ENCODE measurements around the gene KNCN. TPM values are rescaled to one million over a fixed set of nuclear protein-coding genes. Genes with fewer than 3 reads are reported as not detected.

KNCN gene
- total and polyA plus RNA-seq, 2 donors (not counting 1 experiment from before 2014, with no cell fraction given), result not detected

DNA sequence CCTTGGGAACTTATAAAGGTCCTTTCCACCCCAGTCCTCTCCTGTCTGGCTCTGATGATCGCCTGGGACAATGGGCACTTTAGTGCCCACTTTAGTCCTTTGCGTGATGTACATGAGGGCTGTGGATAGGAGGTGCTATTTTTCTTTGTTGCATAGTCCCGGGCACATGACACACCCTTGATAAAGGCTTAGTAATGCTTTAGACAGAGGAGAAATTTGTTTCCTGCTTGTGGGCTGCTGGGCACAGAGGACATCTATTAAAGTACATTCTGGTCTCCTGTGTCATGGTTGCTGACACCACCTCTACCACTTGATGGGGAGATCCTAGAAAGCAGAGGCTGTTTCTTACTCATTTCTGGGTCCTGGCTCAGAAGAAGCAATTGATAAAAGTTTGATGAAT is 5.4 kb upstream of the KNCN start:
- DNase-seq, result no peak
- Histone ChIP-seq H3K4me3 (ENCODE audit: control extremely low read depth in 1 of 5, extremely low read depth in 1 of 5, insufficient read depth in 1 of 5, low read depth in 2 of 5, low read length in 4 of 5) (no peak overlapping the region), H4K20me1 (ENCODE audit: control insufficient read depth, insufficient read depth, low read length, poor library complexity, severe bottlenecking) (no peaks in the 10 kb centered on the region), H3K27me3 (replicated peaks in 1 of 4; ENCODE audit: control extremely low read depth in 1 of 4, control insufficient read depth in 3 of 4, insufficient read depth in 4 of 4, low read length in 3 of 4) (peaks cover 0 to under 1% (median 0%) of the 10 kb centered on the region in 4 experiments), H3K4me1 (ENCODE audit: control insufficient read depth in 2 of 2, insufficient read depth in 2 of 2, low read length in 2 of 2) (no peaks in the 10 kb centered on the region), H3K79me2 (ENCODE audit: control insufficient read depth, insufficient read depth, low read length) (no peaks in the 10 kb centered on the region), H3K27ac (ENCODE audit: low read length in 2 of 2) (no peak overlapping the region), H3K9me3 (ENCODE audit: control extremely low read depth in 1 of 3, control insufficient read depth in 2 of 3, insufficient read depth in 1 of 3, low read length in 2 of 3) (no peaks in the 10 kb centered on the region), H3K4me2 (replicated peaks; ENCODE audit: low read depth, low read length, poor library complexity, severe bottlenecking) (no peak overlapping the region), H2AFZ (ENCODE audit: insufficient read depth, low read depth, low read length, poor library complexity, severe bottlenecking) (no peak overlapping the region), H3K9ac (ENCODE audit: low read length) (no peak overlapping the region), H3K36me3 (replicated peaks in 1 of 2; ENCODE audit: control extremely low read depth in 1 of 2, control insufficient read depth in 1 of 2, extremely low read depth in 1 of 2, insufficient read depth in 2 of 2, low read length in 1 of 2) (peaks cover 0 to 16% of the 10 kb centered on the region in 2 experiments)
- WGBS (ENCODE audit: insufficient coverage), result 33% methylated on average over 1 of the region's 3 CpGs
- no peak for TF ChIP-seq EZH2 (IDR thresholded peaks at IDR 0.05; ENCODE audit: borderline replicate concordance, insufficient read depth, low read depth, low read length, poor library complexity, severe bottlenecking)
- TF ChIP-seq, protein P1, sequence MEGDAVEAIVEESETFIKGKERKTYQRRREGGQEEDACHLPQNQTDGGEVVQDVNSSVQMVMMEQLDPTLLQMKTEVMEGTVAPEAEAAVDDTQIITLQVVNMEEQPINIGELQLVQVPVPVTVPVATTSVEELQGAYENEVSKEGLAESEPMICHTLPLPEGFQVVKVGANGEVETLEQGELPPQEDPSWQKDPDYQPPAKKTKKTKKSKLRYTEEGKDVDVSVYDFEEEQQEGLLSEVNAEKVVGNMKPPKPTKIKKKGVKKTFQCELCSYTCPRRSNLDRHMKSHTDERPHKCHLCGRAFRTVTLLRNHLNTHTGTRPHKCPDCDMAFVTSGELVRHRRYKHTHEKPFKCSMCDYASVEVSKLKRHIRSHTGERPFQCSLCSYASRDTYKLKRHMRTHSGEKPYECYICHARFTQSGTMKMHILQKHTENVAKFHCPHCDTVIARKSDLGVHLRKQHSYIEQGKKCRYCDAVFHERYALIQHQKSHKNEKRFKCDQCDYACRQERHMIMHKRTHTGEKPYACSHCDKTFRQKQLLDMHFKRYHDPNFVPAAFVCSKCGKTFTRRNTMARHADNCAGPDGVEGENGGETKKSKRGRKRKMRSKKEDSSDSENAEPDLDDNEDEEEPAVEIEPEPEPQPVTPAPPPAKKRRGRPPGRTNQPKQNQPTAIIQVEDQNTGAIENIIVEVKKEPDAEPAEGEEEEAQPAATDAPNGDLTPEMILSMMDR (IDR thresholded peaks at IDR 0.05), result no peak
- Mint-ChIP-seq H3K4me1 (no peaks in the 10 kb centered on the region), H3K4me3 (no peak overlapping the region), H3K27me3 (peaks cover 6% of the 10 kb centered on the region), H3K27ac (no peak overlapping the region), H3K9me3 (ENCODE audit: insufficient read depth) (no peaks in the 10 kb centered on the region)
- ATAC-seq (ENCODE audit: low read depth), result no peak
- ChIA-PET POLR2A (no interaction called here), CTCF (no interaction called here)
- intact Hi-C loops (cut with micrococcal nuclease), result no loop called here

DNA sequence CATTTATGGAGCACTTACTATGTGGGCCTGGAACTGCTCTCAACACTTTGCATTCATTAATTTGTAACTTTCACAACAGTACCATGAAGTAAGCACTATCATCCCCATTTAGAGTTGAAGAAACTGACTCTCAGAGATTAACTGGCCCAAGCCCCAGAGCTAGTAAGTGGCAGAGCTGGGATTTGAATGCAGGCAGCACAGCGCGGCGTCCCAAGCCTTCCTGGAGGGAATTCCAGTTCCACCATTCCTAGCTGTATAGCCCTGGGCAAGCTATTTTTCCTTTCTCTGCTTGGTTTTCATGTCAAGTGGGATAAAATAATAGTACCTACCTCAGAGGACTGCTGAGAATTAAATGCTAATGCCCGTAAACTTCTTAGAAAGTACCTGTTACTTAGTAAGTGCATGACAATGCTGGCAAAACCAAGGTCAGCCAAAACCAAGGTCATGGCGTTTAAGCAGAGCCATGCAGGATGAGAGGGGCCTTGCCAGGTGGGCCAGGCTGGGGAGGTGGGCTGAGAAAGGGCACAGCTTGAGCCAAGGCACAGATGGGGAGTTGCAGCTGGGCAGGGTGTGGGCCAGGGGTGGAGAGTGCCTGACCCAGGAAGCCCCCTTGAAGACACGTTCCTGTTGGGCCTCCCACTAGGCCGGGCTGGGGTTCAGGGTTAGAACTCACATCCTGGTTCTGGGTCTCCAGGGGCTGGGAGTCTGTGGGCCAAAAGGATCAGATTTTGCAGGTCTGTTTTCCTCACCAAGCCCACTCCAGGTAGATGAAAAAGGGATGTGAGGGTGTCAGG is 4.6 kb upstream of the KNCN start:
- POLR2A ChIA-PET, result no interaction called here
- intact Hi-C loops (cut with micrococcal nuclease), result no loop called here
- Histone ChIP-seq H2AFZ (ENCODE audit: insufficient read depth, low read depth, low read length, poor library complexity, severe bottlenecking) (no peak overlapping the region), H3K9ac (ENCODE audit: low read length) (no peak overlapping the region), H3K4me3 (ENCODE audit: control extremely low read depth in 1 of 5, extremely low read depth in 1 of 5, insufficient read depth in 1 of 5, low read depth in 2 of 5, low read length in 4 of 5) (no peak overlapping the region), H3K27me3 (replicated peaks in 1 of 4; ENCODE audit: control extremely low read depth in 1 of 4, control insufficient read depth in 3 of 4, insufficient read depth in 4 of 4, low read length in 3 of 4) (peaks cover 0 to 5% (median 0%) of the 10 kb centered on the region in 4 experiments), H3K79me2 (ENCODE audit: control insufficient read depth, insufficient read depth, low read length) (no peaks in the 10 kb centered on the region), H3K9me3 (ENCODE audit: control extremely low read depth in 1 of 3, control insufficient read depth in 2 of 3, insufficient read depth in 1 of 3, low read length in 2 of 3) (no peaks in the 10 kb centered on the region), H3K4me1 (ENCODE audit: control insufficient read depth in 2 of 2, insufficient read depth in 2 of 2, low read length in 2 of 2) (no peaks in the 10 kb centered on the region), H3K4me2 (replicated peaks; ENCODE audit: low read depth, low read length, poor library complexity, severe bottlenecking) (no peak overlapping the region), H3K36me3 (replicated peaks in 1 of 2; ENCODE audit: control extremely low read depth in 1 of 2, control insufficient read depth in 1 of 2, extremely low read depth in 1 of 2, insufficient read depth in 2 of 2, low read length in 1 of 2) (peaks cover 0 to 8% of the 10 kb centered on the region in 2 experiments), H4K20me1 (ENCODE audit: control insufficient read depth, insufficient read depth, low read length, poor library complexity, severe bottlenecking) (no peaks in the 10 kb centered on the region), H3K27ac (ENCODE audit: low read length in 2 of 2) (no peak overlapping the region)
- H3K4me1 Mint-ChIP-seq, result no peaks in the 10 kb centered on the region
- WGBS (ENCODE audit: insufficient coverage), result 94% methylated on average over 4 of the region's 7 CpGs
- no peak overlapping the region for H3K4me3 Mint-ChIP-seq
- peaks cover 6% of the 10 kb centered on the region for H3K27me3 Mint-ChIP-seq
- ATAC-seq (ENCODE audit: low read depth), result no peak
- TF ChIP-seq, protein P1 (IDR thresholded peaks at IDR 0.05), result no peak
- no peak for TF ChIP-seq EZH2 (IDR thresholded peaks at IDR 0.05; ENCODE audit: borderline replicate concordance, insufficient read depth, low read depth, low read length, poor library complexity, severe bottlenecking)
- no peaks in the 10 kb centered on the region for H3K9me3 Mint-ChIP-seq (ENCODE audit: insufficient read depth)
- DNase-seq, result no peak
- no peak overlapping the region for H3K27ac Mint-ChIP-seq
- CTCF ChIA-PET, result interaction anchor here (0.7 kb wide), 2 partner anchors 11 to 105 kb away, joined by 3 read pairs; no protein-coding TSS in a partner anchor
